HG02852 (cell line): Measurements from ENCODE around the gene ROPN1B.
"Not testable (repeated sequence)": the region's sequence is repeated elsewhere in the genome, so short reads cannot be mapped to it uniquely, and the experiment has no call there.

Source experiments
- ATAC-seq: cut with Tn5 transposase; IDR thresholded peaks from one replicate; pipeline ENCODE4 v1.9.1; 2021; ENCODE audit warnings: mild to moderate bottlenecking, moderate library complexity; ENCODE audit not compliant: unreplicated experiment

Gene ROPN1B

GRCh38 chr3:125957674-125958510, 11.1 kb upstream of the ROPN1B start:
- no peak for ATAC-seq

GRCh38 chr3:125958511-125959316, 10.3 kb upstream of the ROPN1B start:
- no peak for ATAC-seq

GRCh38 chr3:125959317-125960065, 9.5 kb upstream of the ROPN1B start:
- no peak for ATAC-seq

- no peak for ATAC-seq
These were observed 8.9 kb upstream of the ROPN1B start for GRCh38 chr3:125960066-125960424.

- ATAC-seq = no peak
These were observed 8.3 kb upstream of the ROPN1B start for GRCh38 chr3:125960456-125961288.

GRCh38 chr3:125961289-125961589, 7.7 kb upstream of the ROPN1B start:
- no peak for ATAC-seq

GRCh38 chr3:125963834-125964233, 5.1 kb upstream of the ROPN1B start:
- not testable (repeated sequence) for ATAC-seq

- ATAC-seq = no peak
These were observed 3.5 kb upstream of the ROPN1B start for GRCh38 chr3:125965505-125965904.

GRCh38 chr3:125967156-125967555, 1.8 kb upstream of the ROPN1B start:
- ATAC-seq = no peak

- ATAC-seq = not testable (repeated sequence)
These were observed 857 bp upstream of the ROPN1B start for GRCh38 chr3:125968121-125968520.

GRCh38 chr3:125971997-125972944, 3.3 kb downstream of the ROPN1B start:
- ATAC-seq = not testable (repeated sequence)

GRCh38 chr3:125975245-125976002, 6.4 kb downstream of the ROPN1B start:
- not testable (repeated sequence) for ATAC-seq

- ATAC-seq = not testable (repeated sequence)
These were observed 7.0 kb downstream of the ROPN1B start for GRCh38 chr3:125976003-125976390.

- not testable (repeated sequence) for ATAC-seq
These were observed 8.1 kb downstream of the ROPN1B start for GRCh38 chr3:125977104-125977503.

GRCh38 chr3:125984951-125985350, 16.0 kb downstream of the ROPN1B start:
- not testable (repeated sequence) for ATAC-seq

- ATAC-seq = peak; percentile 93
These were observed 21.4 kb downstream of the ROPN1B start for GRCh38 chr3:125990253-125990970.

GRCh38 chr3:125996751-125997150, 27.8 kb downstream of the ROPN1B start:
- ATAC-seq = not testable (repeated sequence)

- ATAC-seq = no peak
These were observed 33.2 kb downstream of the ROPN1B start for GRCh38 chr3:126002189-126002588.
